ENCODE data around the gene TMEM253. TPM values are rescaled to one million over a fixed set of nuclear protein-coding genes. Genes with fewer than 3 reads are reported as not detected.

Gene TMEM253
- total RNA-seq, 1 donor from 2014 or later, result 1.6 TPM

DNA sequence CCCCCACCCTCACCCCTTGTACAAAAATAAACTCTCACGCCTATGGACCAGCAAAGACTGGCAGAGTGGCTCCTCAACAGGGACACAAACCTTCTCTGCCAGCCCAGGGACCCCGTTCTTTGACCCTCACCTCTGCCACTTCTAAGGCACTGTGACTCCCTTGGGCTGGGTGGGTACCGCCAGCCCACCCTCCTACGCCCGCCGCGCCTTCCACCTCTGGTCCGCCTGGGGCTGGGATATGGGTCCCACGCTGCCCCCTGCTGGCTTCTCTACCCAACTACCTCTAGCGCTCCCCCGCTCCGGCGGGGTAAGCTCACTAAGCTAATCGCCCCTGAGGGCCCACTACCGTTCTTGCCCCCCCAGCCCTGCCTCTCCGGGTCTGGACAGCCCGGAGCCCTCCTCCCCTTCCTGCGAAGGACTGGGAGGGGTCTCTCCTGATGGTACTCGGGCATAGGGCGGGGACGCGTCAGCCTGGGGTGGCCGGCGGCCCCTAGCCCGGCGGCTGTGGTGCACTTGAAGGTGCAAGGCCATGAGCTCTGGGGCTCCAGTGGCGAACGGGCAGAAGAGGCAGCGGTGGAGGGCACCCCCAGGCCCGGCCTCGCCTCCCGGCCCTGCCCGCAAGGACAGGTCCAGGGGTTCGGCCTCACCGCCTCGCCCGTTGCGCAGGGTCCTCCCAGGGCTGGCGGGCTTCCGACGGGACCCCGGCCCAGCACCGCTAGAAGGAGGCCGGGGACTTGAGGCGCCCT, 10.5 kb upstream of the TMEM253 start:
- Mint-ChIP-seq H3K4me3 (peak overlapping the region; percentile 62), H3K27ac (ENCODE audit: unreplicated experiment) (no peak overlapping the region), H3K4me1 (peaks cover 63% of the 10 kb centered on the region), H3K36me3 (ENCODE audit: low read depth) (peaks cover 46% of the 10 kb centered on the region), H3K9me3 (no peaks in the 10 kb centered on the region), H3K27me3 (ENCODE audit: low read depth) (peaks cover 17% of the 10 kb centered on the region)
- TF ChIP-seq, protein P1, sequence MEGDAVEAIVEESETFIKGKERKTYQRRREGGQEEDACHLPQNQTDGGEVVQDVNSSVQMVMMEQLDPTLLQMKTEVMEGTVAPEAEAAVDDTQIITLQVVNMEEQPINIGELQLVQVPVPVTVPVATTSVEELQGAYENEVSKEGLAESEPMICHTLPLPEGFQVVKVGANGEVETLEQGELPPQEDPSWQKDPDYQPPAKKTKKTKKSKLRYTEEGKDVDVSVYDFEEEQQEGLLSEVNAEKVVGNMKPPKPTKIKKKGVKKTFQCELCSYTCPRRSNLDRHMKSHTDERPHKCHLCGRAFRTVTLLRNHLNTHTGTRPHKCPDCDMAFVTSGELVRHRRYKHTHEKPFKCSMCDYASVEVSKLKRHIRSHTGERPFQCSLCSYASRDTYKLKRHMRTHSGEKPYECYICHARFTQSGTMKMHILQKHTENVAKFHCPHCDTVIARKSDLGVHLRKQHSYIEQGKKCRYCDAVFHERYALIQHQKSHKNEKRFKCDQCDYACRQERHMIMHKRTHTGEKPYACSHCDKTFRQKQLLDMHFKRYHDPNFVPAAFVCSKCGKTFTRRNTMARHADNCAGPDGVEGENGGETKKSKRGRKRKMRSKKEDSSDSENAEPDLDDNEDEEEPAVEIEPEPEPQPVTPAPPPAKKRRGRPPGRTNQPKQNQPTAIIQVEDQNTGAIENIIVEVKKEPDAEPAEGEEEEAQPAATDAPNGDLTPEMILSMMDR (conservative IDR thresholded peaks at IDR 0.05), result peak; percentile 59
- no peak for DNase-seq (ENCODE audit: low read depth, low spot score)

DNA sequence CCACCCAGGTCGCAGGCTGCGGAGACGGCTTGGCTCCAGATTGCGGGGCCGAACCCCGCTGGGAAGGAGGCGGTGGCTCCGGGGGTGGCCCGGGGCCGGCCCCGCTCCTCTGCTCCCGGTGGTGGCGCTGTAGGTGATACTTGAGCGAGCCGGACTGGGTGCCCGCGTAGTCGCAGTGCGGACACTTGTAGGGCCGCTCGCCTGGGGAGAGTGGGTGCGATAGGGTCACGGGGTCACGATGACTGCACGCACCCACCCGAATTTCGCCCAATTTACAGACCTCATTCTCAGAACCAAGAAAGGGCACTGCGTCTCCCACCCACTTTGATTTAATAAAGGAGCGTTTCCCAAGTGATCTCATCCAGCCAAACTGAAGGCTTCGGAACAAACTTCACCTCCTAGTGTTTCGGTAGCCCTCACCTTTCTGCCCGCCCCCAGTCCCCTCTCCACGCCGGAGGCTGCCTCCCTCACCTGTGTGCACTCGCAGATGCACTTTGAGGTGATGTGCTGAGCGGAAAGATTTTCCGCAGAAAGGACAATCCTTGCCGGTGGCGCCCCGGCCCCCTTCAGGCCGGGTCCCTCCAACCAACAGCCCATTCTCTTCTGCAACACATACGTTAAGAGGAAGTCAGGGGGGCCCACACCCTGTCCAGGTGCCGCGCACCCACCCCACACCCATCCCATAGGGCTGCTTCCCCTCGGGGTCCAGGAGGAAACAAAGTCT, 9.8 kb upstream of the TMEM253 start:
- Mint-ChIP-seq H3K9me3 (no peaks in the 10 kb centered on the region), H3K27me3 (ENCODE audit: low read depth) (peaks cover 17% of the 10 kb centered on the region), H3K4me3 (peak overlapping the region; percentile 68), H3K4me1 (peaks cover 70% of the 10 kb centered on the region), H3K36me3 (ENCODE audit: low read depth) (peaks cover 40% of the 10 kb centered on the region), H3K27ac (ENCODE audit: unreplicated experiment) (no peak overlapping the region)
- DNase-seq (ENCODE audit: low read depth, low spot score), result no peak
- TF ChIP-seq, protein P1 (conservative IDR thresholded peaks at IDR 0.05), result no peak

DNA sequence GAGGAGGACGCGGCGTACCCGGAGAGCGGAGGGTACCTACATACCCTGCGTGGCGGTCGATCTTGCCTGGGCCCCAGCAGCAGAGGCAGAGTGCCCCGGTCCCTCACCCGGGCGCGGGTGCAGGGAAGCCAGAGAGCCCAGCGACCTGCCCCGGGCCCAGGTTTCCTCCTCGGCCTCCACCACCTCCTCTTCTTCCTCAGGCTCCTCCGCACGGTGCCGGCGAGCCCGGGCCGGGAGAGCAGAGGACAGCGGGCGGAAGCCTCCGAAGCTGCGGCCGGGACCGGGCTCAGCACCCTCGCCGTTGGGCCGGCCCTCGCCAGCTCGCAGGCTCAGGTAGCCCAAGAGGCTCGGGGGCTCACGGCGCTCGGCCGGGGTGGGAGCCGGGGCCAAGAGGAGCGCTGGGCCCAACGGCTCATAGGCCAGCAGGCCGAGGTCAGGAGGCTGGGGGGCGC, 9.0 kb upstream of the TMEM253 start:
- H3K27ac Mint-ChIP-seq (ENCODE audit: unreplicated experiment), result no peak overlapping the region
- peaks cover 37% of the 10 kb centered on the region for H3K36me3 Mint-ChIP-seq (ENCODE audit: low read depth)
- DNase-seq (ENCODE audit: low read depth, low spot score), result no peak
- peaks cover 17% of the 10 kb centered on the region for H3K27me3 Mint-ChIP-seq (ENCODE audit: low read depth)
- TF ChIP-seq, protein P1 (conservative IDR thresholded peaks at IDR 0.05), result no peak
- no peaks in the 10 kb centered on the region for H3K9me3 Mint-ChIP-seq
- H3K4me1 Mint-ChIP-seq, result peaks cover 73% of the 10 kb centered on the region
- H3K4me3 Mint-ChIP-seq, result peak overlapping the region; percentile 68

DNA sequence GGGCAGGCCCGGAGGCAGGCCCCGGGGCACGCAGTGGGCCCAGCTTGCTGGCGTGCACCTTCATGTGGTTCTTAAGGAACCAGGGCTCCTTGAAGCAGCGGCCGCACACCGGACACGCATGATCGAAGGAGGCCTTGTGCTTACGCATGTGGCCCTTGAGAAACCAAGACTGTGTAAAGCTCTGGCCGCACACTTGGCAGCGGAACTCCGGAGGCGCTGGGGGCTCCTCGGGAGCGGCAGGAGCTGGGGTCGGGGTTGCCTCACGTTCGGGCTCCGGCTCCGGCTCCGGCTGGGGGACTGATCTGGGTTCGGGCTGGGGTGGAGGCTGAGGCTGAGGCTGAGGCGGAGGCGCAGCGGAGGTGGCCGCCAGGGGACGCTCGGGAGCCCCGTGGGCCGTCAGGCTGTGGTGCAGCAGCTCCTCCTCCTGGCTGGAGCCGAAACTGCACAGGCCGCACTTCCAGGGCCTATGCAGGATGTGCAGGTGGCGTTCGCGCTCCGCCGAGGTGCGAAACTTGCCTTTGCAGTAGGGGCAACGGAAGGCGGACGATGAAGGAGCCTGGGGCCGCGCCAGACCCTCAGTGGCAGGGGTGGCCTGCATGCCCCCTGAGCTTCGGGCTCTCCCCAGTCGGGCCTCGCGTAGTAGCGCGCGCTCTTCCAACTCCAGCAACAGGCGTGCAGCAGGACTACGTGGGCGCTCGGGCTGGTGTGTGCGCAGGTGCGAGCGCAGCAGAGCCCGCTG, 8.4 kb upstream of the TMEM253 start:
- peaks cover 18% of the 10 kb centered on the region for H3K27me3 Mint-ChIP-seq (ENCODE audit: low read depth)
- TF ChIP-seq, protein P1 (conservative IDR thresholded peaks at IDR 0.05), result peak; percentile 95
- peaks cover 34% of the 10 kb centered on the region for H3K36me3 Mint-ChIP-seq (ENCODE audit: low read depth)
- peak overlapping the region; percentile 85 for H3K4me3 Mint-ChIP-seq
- DNase-seq (ENCODE audit: low read depth, low spot score), result peak; percentile 94
- peaks cover 74% of the 10 kb centered on the region for H3K4me1 Mint-ChIP-seq
- no peak overlapping the region for H3K27ac Mint-ChIP-seq (ENCODE audit: unreplicated experiment)
- H3K9me3 Mint-ChIP-seq, result no peaks in the 10 kb centered on the region

DNA sequence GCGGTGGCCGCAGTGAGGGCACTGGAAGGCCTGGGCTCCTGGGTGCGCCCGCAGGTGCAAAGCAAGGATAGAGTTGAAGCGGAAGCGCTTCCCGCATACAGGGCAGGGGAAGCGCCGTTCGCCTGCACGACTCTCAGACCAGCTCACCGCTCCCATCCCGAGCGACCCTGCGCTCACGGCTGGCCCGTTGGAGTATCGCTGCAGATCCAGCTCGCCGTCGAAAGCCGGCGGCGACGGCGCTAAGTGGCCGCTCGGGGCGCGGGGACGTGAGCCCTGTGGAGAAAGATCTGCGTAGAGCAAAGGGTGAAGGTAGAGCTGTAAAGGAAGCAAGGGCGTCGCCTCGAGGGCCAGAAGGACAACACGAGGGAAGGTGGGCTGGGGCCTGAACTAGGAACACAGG, 7.8 kb upstream of the TMEM253 start:
- H3K4me1 Mint-ChIP-seq, result peaks cover 68% of the 10 kb centered on the region
- H3K27ac Mint-ChIP-seq (ENCODE audit: unreplicated experiment), result peak overlapping the region; percentile 29
- peaks cover 31% of the 10 kb centered on the region for H3K36me3 Mint-ChIP-seq (ENCODE audit: low read depth)

More for the DNA sequence above, 7.8 kb upstream of the TMEM253 start:
- Mint-ChIP-seq H3K4me3 (peak overlapping the region; percentile 97), H3K9me3 (no peaks in the 10 kb centered on the region), H3K27me3 (ENCODE audit: low read depth) (peaks cover 15% of the 10 kb centered on the region)
- TF ChIP-seq, protein P1 (conservative IDR thresholded peaks at IDR 0.05), result no peak
- DNase-seq (ENCODE audit: low read depth, low spot score), result no peak
